Embryonic facial prominence (tissue), 1 donor: ENCODE data around the gene LRRN2.

ENCODE experiments used
- DNase-seq: peaks from one replicate; pipeline ENCODE4 v3.0.0-alpha.2; 2016; ENCODE audit errors: extremely low spot score

Gene LRRN2

GRCh38 chr1:204600203-204600602 is 85.3 kb downstream of the LRRN2 start:
- DNase-seq = no peak

- no peak for DNase-seq
These were observed 85.9 kb downstream of the LRRN2 start for GRCh38 chr1:204599596-204599995.

- no peak for DNase-seq
These were observed 86.4 kb downstream of the LRRN2 start for GRCh38 chr1:204599098-204599497.

GRCh38 chr1:204598319-204598969 is 87.1 kb downstream of the LRRN2 start:
- no peak for DNase-seq

- no peak for DNase-seq
These were observed 93.1 kb downstream of the LRRN2 start for GRCh38 chr1:204592246-204592948.

GRCh38 chr1:204591473-204592090 is 94.0 kb downstream of the LRRN2 start:
- no peak for DNase-seq

GRCh38 chr1:204589409-204590038 is 96.0 kb downstream of the LRRN2 start:
- no peak for DNase-seq

- no peak for DNase-seq
These were observed 96.7 kb downstream of the LRRN2 start for GRCh38 chr1:204588826-204589225.

GRCh38 chr1:204587621-204588020 is 97.9 kb downstream of the LRRN2 start:
- DNase-seq = no peak

- DNase-seq = no peak
These were observed 100.7 kb downstream of the LRRN2 start for GRCh38 chr1:204584699-204585372.

- DNase-seq = no peak
These were observed 101.5 kb downstream of the LRRN2 start for GRCh38 chr1:204583909-204584632.

GRCh38 chr1:204581759-204582158 is 103.8 kb downstream of the LRRN2 start:
- no peak for DNase-seq

- no peak for DNase-seq
These were observed 104.7 kb downstream of the LRRN2 start for GRCh38 chr1:204580862-204581261.

- DNase-seq = no peak
These were observed 105.9 kb downstream of the LRRN2 start for GRCh38 chr1:204579681-204580080.

- DNase-seq = no peak
These were observed 106.5 kb downstream of the LRRN2 start for GRCh38 chr1:204578867-204579664.

GRCh38 chr1:204577794-204578478 is 107.6 kb downstream of the LRRN2 start:
- no peak for DNase-seq

- no peak for DNase-seq
These were observed 109.1 kb downstream of the LRRN2 start for GRCh38 chr1:204576422-204576821.

GRCh38 chr1:204575221-204576190 is 110.0 kb downstream of the LRRN2 start:
- no peak for DNase-seq

GRCh38 chr1:204574865-204575163 is 110.7 kb downstream of the LRRN2 start:
- no peak for DNase-seq
